Esophagus muscularis mucosa (tissue), 4 donors: Measurements from ENCODE around the gene IFIH1. TPM values are rescaled to one million over a fixed set of nuclear protein-coding genes. Genes with fewer than 3 reads are reported as not detected.

Source experiments
- DNase-seq: peaks from one replicate; pipeline ENCODE4 v3.0.0-alpha.2; 2017; ENCODE audit errors: extremely low spot score
- H3K27ac ChIP-seq, 4 donors: fragments of 200-600 bp; sonication (generic); replicated peaks in 1 of 4; 1 replicate in 3 of 4; 2 replicates in 1 of 4; pipeline ENCODE4 v1.5.1; 2016 to 2019; ENCODE audit warnings: mild to moderate bottlenecking in 1 of 4
- H3K27me3 ChIP-seq, 4 donors: fragments of 200-600 bp; sonication (generic); one replicate each; pipeline versions ENCODE4 v1.5.1 to v1.6.0; 2016 to 2019
- H3K36me3 ChIP-seq, 4 donors: fragments of 200-600 bp; sonication (generic); one replicate each; pipeline ENCODE4 v1.5.1; 2016 to 2019
- H3K4me1 ChIP-seq, 4 donors: fragments of 200-600 bp; sonication (generic); one replicate each; pipeline ENCODE4 v1.5.1; 2016 to 2019
- H3K4me3 ChIP-seq, 4 donors: fragments of 200-600 bp; sonication (generic); 1 replicate in 2 of 4; 2 replicates in 2 of 4; pipeline ENCODE4 v1.5.1; 2016 to 2019; ENCODE audit warnings: mild to moderate bottlenecking in 4 of 4, moderate library complexity in 1 of 4
- H3K9me3 ChIP-seq, 4 donors: fragments of 200-600 bp; sonication (generic); 1 replicate in 3 of 4; 2 replicates in 1 of 4; pipeline ENCODE4 v1.5.1; 2016 to 2019
- EP300 ChIP-seq: sonication (generic); formaldehyde crosslinking; IDR thresholded peaks from one replicate; pipeline ENCODE4 v1.6.1; 2017; ENCODE audit warnings: antibody characterized with exemption
- POLR2A ChIP-seq: fragments of 450-650 bp; IDR thresholded peaks from one replicate; pipeline ENCODE4 v1.6.1; 2017; ENCODE audit warnings: antibody characterized with exemption, moderate library complexity, mild to moderate bottlenecking, low read depth
- POLR2AphosphoS5 ChIP-seq, 2 donors: sonication (generic); formaldehyde crosslinking; IDR thresholded peaks; one replicate each; pipeline ENCODE4 v1.6.1; 2017; ENCODE audit warnings: antibody characterized with exemption in 2 of 2
- WGBS: methylation state at CpG from one replicate; pipeline ENCODE4 v1.1.5; 2018; 5-methylcytosine and 5-hydroxymethylcytosine counted together
- intact Hi-C: fragments of 100-400 bp; cut with DNase I; formaldehyde crosslinking; loops from one replicate; pipeline ENCODE4 v1.15.1; 2023
- total RNA-seq, 4 donors: library from RNA; depleted of rRNA; stranded (reverse); fragments of >200 nt; gene quantifications; one replicate each; pipeline versions ENCODE4 v1.1.0 to v1.2.1, GENCODE V29; 2016
- TF ChIP-seq, protein P1 (sequence below), 3 experiments: fragments of 200-600 bp in 2 of 3; fragments of 450-650 bp in 1 of 3; sonication (generic) in 2 of 3; IDR thresholded peaks; one replicate each; pipeline ENCODE4 v1.5.1; 2017 to 2019; ENCODE audit warnings: antibody characterized with exemption in 3 of 3, mild to moderate bottlenecking in 2 of 3, moderate library complexity in 1 of 3

The IFIH1 gene
- total RNA-seq, 4 donors from 2014 or later, result 8.6 to 12.9 (median 10.6) TPM

- TF ChIP-seq POLR2A (no peak), POLR2AphosphoS5 (IDR thresholded peaks at IDR 0.05) (peak in 1 of 2 donors; percentile 53)
- Histone ChIP-seq H3K9me3 (no peaks in the 10 kb centered on the region), H3K27ac (peak overlapping the region; percentile 70 to 78 (median 72)), H3K4me1 (peaks cover 15 to 51% (median 37%) of the 10 kb centered on the region in 4 donors), H3K4me3 (peak overlapping the region; percentile 21 to 47 (median 33)), H3K27me3 (no peaks in the 10 kb centered on the region), H3K36me3 (no peaks in the 10 kb centered on the region)
- intact Hi-C loops, result no loop called here
- DNase-seq, result no peak
- 47% methylated on average over 5 of the region's 5 CpGs for WGBS
Measured at GRCh38 chr2:162242586-162243280, 75.8 kb downstream of the IFIH1 start.

DNA sequence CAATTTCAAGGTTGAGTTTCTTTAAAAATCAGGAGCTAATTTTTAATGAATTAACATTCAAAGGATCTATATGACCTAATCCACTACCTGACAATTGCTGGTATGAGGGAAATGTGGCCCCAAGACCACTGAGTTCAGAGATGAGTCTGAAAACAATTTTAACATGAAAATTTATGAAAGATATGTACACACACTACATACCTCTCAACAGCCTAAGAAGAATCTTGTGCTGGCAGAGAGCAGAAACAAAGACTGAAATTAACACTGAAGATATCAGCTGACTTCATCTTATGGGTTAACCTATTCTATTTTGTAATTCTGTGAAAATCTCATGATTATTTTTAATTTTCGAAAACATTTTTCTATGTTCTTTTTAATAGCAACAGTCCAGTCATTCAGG, 76.9 kb downstream of the IFIH1 start:
- no peak for TF ChIP-seq EP300
- intact Hi-C loops, result no loop called here
- no peak for DNase-seq
- 86% methylated on average over 1 of the region's 1 CpG for WGBS
- no peaks in the 10 kb centered on the region for H3K27me3 ChIP-seq
- H3K9me3 ChIP-seq, result no peaks in the 10 kb centered on the region
- H3K4me3 ChIP-seq, result no peak overlapping the region
- no peak overlapping the region for H3K27ac ChIP-seq
- H3K36me3 ChIP-seq, result no peaks in the 10 kb centered on the region
- H3K4me1 ChIP-seq, result peaks cover 15 to 51% (median 37%) of the 10 kb centered on the region in 4 donors

GRCh38 chr2:162234620-162235462, 83.6 kb downstream of the IFIH1 start:
- no peaks in the 10 kb centered on the region for H3K27me3 ChIP-seq
- intact Hi-C loops, result no loop called here
- no peak overlapping the region for H3K4me3 ChIP-seq
- TF ChIP-seq EP300 (no peak), POLR2AphosphoS5 (IDR thresholded peaks at IDR 0.05) (no peak), POLR2A (no peak)
- TF ChIP-seq, protein P1, sequence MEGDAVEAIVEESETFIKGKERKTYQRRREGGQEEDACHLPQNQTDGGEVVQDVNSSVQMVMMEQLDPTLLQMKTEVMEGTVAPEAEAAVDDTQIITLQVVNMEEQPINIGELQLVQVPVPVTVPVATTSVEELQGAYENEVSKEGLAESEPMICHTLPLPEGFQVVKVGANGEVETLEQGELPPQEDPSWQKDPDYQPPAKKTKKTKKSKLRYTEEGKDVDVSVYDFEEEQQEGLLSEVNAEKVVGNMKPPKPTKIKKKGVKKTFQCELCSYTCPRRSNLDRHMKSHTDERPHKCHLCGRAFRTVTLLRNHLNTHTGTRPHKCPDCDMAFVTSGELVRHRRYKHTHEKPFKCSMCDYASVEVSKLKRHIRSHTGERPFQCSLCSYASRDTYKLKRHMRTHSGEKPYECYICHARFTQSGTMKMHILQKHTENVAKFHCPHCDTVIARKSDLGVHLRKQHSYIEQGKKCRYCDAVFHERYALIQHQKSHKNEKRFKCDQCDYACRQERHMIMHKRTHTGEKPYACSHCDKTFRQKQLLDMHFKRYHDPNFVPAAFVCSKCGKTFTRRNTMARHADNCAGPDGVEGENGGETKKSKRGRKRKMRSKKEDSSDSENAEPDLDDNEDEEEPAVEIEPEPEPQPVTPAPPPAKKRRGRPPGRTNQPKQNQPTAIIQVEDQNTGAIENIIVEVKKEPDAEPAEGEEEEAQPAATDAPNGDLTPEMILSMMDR (IDR thresholded peaks at IDR 0.05), result no peak
- WGBS, result 98% methylated on average over 24 of the region's 38 CpGs
- DNase-seq, result no peak
- no peak overlapping the region for H3K27ac ChIP-seq
- H3K9me3 ChIP-seq, result no peaks in the 10 kb centered on the region
- peaks cover 3 to 20% (median 13%) of the 10 kb centered on the region in 4 donors for H3K4me1 ChIP-seq
- no peaks in the 10 kb centered on the region for H3K36me3 ChIP-seq

GRCh38 chr2:162233197-162233596, 85.3 kb downstream of the IFIH1 start:
- DNase-seq, result no peak
- Histone ChIP-seq H3K27me3 (no peaks in the 10 kb centered on the region), H3K27ac (no peak overlapping the region), H3K36me3 (no peaks in the 10 kb centered on the region), H3K9me3 (no peaks in the 10 kb centered on the region), H3K4me1 (peaks cover 3 to 20% (median 13%) of the 10 kb centered on the region in 4 donors), H3K4me3 (no peak overlapping the region)
- TF ChIP-seq POLR2A, result no peak
- no peak for TF ChIP-seq EP300
- peak in 1 of 2 donors; percentile 6 for TF ChIP-seq POLR2AphosphoS5 (IDR thresholded peaks at IDR 0.05)
- TF ChIP-seq, protein P1 (IDR thresholded peaks at IDR 0.05), result no peak
- WGBS, result 47% methylated on average over 1 of the region's 1 CpG
- intact Hi-C loops, result no loop called here

- DNase-seq, result no peak
- Histone ChIP-seq H3K4me3 (no peak overlapping the region), H3K4me1 (peaks cover 3 to 20% (median 13%) of the 10 kb centered on the region in 4 donors), H3K27me3 (no peaks in the 10 kb centered on the region), H3K27ac (no peak overlapping the region), H3K36me3 (no peaks in the 10 kb centered on the region), H3K9me3 (no peaks in the 10 kb centered on the region)
- intact Hi-C loops, result no loop called here
- TF ChIP-seq POLR2AphosphoS5 (IDR thresholded peaks at IDR 0.05) (no peak), POLR2A (no peak), EP300 (no peak)
- TF ChIP-seq, protein P1 (IDR thresholded peaks at IDR 0.05), result no peak
- 41% methylated on average over 2 of the region's 2 CpGs for WGBS
Measured at GRCh38 chr2:162232671-162233070, 85.8 kb downstream of the IFIH1 start.
